HT-29 (cell line): ENCODE measurements around the gene FOXP1. TPM values are rescaled to one million over a fixed set of nuclear protein-coding genes. Genes with fewer than 3 reads are reported as not detected.

Source experiments
- DNase-seq: peaks from one replicate; pipeline ENCODE4 v3.0.0-alpha.2; 2015; ENCODE audit warnings: low spot score
- total RNA-seq: library from RNA; depleted of rRNA; stranded (reverse); fragments of >200 nt; shearing (Covaris generic); gene quantifications from 2 replicates; pipeline ENCODE4 v1.2.3, GENCODE V29; 2014

FOXP1 gene
- total RNA-seq, 1 experiment from 2014 or later, result 31.0 TPM

- no peak for DNase-seq
Observed at GRCh38 chr3:71308836-71309235, 274.7 kb downstream of the FOXP1 start.

- DNase-seq, result no peak
Observed at GRCh38 chr3:71307991-71308697, 275.4 kb downstream of the FOXP1 start.

- DNase-seq, result no peak
Observed at GRCh38 chr3:71305231-71306206, 278.0 kb downstream of the FOXP1 start.

DNA sequence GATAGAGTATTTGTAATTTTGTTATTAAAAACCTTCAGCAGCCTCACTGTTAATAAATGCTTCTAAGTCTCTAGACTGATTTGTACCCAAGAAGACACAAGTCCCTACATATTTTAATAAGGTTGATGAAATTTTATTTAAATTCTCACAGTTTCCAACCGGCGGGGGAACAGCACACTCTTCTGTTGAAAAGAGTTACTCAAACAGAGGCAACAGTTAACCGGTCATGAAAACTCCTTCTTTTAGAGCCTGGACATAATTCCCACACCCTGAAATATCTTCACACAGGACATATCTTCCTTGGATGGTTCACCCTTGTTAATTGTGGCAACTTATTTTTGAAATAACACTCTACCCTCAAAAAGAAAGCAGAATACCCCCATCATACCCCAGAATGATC lies 278.8 kb downstream of the FOXP1 start:
- no peak for DNase-seq

GRCh38 chr3:71304247-71304646 lies 279.3 kb downstream of the FOXP1 start:
- DNase-seq, result no peak

DNA sequence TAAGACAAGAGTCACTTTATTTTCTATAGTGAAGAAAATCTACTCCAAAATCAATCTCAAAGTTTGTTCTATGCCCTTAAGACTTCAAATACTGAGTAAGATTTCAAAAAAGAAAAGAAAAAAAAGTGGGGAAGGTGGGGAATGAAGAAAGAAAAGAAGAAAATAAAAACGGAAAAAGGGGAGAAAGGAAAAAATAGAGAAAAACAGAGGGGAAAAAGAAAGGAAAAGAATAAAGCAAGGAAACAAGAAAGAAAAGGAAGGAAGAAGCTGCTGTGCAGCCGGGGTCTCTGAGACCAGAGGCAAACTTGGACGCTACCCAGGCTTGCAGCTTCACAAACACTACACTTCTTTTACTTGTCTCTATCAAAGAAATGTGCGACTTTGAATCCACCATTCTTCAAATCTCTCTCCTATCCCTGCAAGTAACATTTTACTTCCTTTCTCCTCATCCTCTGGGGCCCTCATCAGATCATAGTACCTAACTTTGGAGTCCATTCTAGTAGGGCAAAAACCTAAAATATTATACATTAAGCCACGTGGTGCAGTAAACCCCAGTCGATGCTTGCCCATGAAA lies 279.8 kb downstream of the FOXP1 start:
- no peak for DNase-seq

DNA sequence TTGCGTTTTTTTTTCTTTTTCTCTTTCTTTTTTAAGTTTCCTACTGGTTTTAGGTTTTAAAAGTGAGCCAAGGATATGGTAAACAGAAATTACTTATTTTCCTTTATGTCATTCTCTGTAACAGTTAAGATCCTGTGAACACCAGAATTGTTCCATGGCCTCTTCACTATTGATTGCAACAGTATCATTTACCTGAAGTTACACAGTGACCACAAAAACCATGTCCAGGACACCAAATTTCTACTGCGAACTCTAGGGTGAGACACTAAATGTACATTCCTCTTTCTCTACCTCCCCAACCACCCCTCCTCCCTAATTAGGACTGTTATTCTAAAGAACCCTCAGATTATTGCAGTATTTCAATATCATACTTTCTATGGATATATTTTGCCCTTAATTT lies 280.9 kb downstream of the FOXP1 start:
- DNase-seq, result no peak

DNA sequence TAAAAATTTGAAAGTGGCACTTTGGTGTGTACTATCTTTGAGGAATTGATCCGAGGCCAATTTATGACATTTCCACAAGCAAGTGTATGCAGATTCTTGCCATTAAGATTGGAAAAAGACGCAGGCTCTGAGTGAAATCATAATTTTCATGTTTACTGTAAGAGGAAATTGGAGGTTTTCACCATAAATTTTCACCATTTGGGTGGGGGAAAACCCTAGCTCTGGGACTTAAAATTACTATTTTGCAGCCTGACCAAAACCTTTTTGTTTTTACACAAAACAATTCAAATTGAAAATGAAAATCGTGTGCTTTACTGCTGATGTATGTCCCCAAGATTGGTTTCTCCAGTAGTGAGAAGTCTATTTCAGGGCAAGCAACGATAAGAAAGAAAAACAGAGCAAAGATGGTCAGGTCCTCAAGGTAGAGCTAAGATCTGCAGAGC lies 282.6 kb downstream of the FOXP1 start:
- DNase-seq, result no peak

GRCh38 chr3:71299160-71299559 lies 284.4 kb downstream of the FOXP1 start:
- DNase-seq, result no peak

- DNase-seq, result no peak
Observed at GRCh38 chr3:71294919-71295318, 288.6 kb downstream of the FOXP1 start.

GRCh38 chr3:71290301-71290700 lies 293.2 kb downstream of the FOXP1 start:
- no peak for DNase-seq

DNA sequence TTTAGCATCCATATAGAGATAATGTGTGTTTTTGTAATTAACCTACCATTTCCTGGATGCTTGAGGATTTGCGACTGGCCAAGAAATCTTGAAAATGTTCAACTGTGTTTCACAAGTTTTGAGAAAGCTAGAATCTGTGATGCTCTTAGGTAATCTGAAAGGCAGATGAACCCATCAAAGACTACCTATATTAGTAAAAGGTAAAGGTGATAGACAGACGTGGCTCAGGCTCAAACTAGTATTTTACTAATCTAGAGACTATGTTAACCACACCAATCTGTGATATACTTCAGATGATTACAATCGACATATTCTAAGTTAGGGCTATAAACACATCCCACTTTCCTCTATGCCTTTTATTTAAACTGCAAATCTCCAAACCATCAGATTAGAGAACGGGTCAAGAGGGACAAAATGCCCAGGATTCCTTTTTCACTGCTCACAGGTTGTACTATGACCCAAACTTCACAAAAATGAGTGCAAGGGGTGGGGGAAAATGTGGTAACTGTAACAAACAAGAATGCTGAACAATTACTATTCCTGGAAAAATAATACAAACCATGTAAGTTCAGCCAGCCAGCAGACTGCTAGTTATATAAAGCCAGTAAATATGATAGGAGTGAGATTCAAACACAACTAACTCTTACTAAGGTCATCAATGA lies 295.1 kb downstream of the FOXP1 start:
- no peak for DNase-seq

DNA sequence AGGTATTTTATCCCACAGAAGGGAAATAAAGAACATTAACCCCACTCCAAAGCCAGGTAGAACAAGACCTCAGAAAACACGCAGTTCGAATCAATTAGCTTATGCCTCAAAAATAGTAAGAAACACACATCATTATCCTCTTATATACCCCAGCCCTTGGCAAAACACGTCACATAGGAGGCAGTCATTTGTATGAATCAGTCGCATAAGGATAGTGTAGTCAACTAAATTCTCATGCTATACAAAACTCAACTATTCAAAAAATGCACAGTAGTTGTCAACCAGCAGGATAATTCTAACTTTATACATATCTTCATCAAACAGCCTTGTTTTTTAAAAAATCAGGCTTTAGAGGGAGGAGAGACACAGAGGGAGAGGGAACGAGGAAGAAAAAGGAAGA lies 298.4 kb downstream of the FOXP1 start:
- DNase-seq, result no peak

GRCh38 chr3:71282976-71283375 lies 300.6 kb downstream of the FOXP1 start:
- no peak for DNase-seq

DNA sequence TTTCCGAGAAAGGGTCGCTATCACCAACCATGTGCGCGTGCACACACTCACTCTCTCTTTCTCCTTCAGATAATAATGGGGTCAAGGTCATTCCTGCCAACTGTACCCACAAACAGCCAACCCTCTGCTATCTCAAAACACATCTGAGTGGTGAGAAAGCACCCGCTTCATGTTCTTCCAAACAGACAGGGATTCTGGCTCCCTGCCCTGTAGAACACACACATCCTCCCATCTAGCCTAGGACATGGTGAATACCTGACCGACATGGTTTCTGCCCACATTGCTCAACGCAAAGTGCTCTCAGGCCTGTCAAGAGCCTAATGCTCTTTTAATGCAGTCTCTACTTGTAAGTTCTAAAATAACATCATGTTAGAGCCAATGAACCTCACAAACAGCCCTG lies 302.2 kb downstream of the FOXP1 start:
- DNase-seq, result no peak

DNA sequence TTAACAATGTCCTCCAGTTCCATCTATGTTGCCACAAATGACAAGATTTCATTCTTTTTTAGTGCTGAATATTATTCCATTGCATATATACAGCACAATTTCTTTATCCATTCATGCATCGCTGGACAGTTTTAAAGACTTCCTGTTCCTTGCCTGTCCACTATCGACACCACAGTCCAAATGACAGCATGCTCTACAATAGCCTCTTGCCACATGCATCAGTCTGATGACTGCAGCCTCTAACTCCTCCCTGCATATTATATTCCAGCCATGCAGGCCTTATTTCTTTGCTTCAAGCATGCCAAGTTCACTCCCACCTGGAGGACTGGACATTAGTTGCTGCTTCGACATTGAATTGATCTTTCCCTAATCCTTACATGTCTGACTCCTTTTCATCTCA lies 306.2 kb downstream of the FOXP1 start:
- no peak for DNase-seq

- DNase-seq, result no peak
Observed at GRCh38 chr3:71276531-71276930, 307.0 kb downstream of the FOXP1 start.

DNA sequence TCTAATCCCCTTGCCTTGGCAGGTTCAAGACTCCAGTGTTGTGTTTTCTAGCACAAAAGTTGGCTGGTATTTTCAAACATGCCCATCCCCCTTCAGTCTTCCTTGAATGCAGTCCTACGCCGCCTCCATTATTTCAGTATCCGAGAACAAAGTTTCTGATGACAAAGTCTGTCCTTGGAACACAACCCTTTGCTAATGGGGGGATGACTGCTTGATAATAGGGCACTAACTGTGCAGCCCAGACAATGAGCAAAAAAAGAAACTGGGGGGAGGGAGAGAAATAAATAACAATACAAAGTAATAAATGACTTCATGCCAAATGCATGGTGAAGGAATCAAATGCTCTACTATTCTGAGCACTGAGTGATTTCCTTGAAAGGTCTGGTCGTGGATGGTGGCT lies 310.1 kb downstream of the FOXP1 start:
- DNase-seq, result no peak

GRCh38 chr3:71271596-71271995 lies 311.9 kb downstream of the FOXP1 start:
- DNase-seq, result no peak

DNA sequence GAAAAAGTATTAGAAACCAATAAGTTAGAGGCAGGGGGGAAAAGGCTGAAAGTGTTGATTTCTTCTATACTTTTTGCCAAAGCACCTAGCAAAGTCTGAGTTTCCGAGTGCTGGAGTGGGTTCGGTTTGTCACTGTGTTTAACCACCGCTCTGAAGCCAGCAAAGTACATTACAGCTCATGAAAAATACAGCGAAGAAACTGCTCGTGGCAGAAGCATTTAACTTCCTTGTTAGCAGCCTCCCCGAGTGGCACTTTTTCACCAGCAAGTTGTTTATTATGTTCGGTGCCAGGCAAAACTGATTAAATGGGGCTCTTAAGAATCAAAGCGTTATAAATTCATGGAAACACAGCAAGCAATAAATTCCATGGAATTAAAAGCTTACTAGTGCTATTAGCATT lies 313.6 kb downstream of the FOXP1 start:
- DNase-seq, result no peak

GRCh38 chr3:71268462-71268999 lies 315.0 kb downstream of the FOXP1 start:
- no peak for DNase-seq

DNA sequence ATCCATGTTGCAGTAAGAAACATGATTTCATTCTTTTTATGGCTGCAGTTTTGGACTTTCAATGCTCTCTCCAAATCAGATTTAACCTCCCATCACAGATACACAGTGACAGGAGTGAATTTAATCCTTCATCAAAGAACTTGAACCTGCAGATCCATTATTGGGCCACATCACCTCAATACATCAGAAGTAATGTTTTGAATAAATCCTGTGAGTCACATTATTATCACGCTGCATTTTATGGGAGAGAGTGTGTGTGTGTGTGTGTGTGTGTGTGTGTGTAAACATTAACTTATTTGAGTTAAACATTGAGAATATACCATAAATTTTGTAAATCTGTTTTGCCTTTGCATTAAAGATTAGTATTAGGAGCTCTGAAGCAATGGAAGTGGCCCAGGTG lies 316.7 kb downstream of the FOXP1 start:
- peak; percentile 1 for DNase-seq
